GM19467 (cell line): ENCODE data around the gene AOC3.
"Not testable (repeated sequence)": the region's sequence is repeated elsewhere in the genome, so short reads cannot be mapped to it uniquely, and the experiment has no call there.

Experiments
- ATAC-seq: cut with Tn5 transposase; IDR thresholded peaks from one replicate; pipeline ENCODE4 v1.9.1; 2021; ENCODE audit warnings: mild to moderate bottlenecking, moderate library complexity; ENCODE audit not compliant: unreplicated experiment

AOC3 gene

DNA sequence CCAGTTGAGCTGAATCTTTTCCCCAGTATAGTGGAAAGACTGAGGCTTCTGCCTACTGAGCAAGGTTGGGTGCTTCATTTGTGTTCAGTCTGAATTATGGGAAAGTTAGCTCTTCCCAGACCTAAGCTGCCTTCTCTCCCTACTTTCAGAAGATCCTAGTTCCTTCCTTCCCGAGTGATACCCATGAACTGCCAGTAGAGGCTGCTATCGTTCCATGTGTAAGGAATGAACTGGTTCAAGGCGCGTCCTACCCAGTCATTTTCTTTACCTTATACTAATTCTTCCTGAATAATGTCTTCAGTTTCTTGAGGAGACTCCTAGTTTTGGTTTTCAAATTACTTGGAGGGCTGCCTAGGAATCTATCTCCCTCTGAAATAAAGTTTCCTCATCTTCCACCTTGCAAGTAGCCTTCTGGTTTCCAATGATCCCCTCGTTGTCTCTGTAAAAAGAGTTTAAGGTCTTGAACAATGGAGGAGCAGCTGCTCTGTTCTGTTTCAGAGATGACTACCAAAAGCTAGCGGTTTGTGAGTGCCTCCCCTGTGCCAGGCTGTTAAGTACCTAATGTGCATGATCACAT, 7.6 kb upstream of the AOC3 start:
- ATAC-seq = no peak

DNA sequence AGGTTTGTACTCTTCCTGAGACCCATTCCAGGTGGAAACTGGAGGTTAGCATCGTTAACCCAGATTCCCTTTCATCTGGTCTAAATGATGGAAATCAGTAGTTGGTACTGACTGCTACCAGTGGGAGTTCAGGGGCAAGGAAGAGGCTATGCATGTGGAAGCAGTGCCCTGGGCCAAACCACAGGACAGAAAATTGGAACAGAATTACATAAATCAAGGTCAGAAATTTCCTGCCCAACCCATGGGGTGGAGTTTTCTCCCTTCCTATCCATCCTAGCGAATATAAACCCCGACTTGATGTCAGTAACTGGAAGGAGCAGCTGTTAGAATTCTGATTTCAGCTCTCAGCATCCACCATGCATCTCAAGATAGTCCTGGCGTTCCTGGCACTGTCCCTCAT, 6.7 kb upstream of the AOC3 start, which contains the start of gene AOC2:
AOC2 (plus strand) TSS at position 310 of the 400 bp plus-strand sequence; CDS start at position 357, 47 bp downstream.
- no peak for ATAC-seq

DNA sequence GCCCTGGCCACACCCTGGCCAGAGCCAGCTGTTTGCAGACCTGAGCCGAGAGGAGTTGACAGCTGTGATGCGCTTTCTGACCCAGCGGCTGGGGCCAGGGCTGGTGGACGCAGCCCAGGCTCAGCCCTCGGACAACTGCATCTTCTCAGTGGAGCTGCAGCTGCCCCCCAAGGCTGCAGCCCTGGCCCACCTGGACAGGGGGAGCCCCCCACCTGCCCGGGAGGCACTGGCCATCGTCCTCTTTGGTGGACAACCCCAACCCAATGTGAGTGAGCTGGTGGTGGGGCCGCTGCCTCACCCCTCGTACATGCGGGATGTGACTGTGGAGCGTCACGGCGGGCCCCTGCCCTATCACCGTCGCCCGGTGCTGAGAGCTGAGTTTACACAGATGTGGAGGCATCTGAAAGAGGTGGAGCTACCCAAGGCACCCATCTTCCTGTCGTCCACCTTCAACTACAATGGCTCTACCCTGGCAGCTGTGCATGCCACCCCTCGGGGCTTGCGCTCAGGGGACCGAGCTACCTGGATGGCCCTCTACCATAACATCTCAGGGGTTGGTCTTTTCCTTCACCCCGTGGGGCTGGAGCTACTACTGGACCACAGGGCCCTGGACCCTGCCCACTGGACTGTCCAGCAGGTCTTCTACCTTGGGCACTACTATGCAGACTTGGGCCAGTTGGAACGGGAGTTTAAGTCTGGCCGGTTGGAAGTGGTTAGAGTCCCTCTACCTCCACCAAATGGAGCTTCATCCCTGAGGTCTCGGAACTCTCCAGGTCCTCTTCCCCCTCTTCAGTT, 6.0 kb upstream of the AOC3 start:
- ATAC-seq = no peak

DNA sequence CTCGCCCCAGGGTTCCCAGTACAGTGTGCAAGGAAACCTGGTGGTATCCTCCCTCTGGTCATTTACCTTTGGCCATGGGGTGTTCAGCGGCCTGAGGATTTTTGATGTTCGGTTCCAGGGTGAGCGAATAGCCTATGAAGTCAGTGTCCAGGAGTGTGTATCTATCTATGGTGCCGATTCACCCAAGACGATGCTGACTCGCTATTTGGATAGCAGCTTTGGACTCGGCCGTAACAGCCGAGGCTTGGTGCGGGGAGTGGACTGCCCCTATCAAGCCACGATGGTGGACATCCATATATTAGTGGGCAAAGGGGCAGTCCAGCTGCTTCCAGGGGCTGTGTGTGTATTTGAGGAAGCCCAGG, 5.5 kb upstream of the AOC3 start:
- no peak for ATAC-seq

DNA sequence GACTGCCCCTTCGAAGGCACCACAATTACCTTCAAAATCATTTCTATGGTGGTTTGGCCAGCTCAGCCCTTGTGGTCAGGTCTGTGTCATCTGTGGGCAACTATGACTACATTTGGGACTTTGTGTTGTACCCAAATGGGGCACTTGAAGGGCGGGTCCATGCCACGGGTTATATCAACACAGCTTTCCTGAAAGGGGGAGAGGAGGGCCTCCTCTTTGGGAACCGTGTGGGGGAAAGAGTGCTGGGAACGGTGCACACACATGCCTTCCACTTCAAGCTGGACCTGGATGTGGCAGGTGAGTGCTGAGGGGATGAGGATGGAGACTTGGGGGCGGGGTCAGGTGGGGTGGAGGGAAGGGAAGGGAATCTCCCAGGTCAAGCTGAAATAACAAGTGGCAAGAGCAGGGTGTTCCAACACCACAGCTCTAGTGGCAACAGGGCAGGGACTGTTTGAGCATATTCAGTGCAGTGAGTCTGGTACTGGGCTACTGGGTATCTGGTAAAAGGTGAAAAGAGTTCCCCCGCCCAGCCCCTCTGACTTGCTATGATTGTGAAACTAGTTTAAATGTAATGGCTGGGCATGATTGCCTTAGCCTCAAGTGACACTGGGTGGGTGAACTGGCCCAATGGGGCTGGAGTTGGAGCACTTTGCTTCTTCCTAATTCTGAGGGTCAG, 4.9 kb upstream of the AOC3 start:
- ATAC-seq = no peak

DNA sequence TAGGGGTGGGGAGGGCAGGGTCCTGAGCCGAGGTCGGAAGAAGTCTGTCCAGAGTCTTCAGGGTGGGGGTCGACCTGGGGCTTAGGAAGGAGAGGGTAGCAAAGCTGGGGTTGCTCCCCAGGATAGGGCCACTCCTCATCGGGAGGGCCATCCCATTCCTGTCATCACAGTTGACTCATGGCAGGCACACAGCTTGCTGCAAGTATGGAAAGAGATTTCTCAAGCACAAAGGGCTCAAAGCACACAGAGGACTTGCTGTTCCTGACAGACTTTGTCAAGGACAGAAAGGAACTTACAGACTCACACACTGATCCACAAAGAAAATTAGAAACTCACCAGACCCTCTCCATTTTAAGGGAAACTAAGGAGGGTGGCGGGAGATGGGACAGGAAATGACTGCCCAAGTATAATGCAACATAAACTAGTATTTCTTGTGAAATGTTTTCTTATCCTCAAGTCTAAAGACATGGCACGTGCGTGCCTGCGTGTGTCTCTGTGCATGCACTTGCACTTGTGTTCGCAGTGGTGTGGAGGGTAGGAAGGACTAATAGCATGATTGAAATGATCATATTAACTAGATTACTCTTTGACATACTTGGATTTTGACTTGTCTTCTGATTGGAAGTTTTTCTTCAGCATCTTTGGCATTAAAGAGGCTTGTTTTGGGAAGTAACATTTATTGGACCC, 4.3 kb upstream of the AOC3 start:
- ATAC-seq = no peak

DNA sequence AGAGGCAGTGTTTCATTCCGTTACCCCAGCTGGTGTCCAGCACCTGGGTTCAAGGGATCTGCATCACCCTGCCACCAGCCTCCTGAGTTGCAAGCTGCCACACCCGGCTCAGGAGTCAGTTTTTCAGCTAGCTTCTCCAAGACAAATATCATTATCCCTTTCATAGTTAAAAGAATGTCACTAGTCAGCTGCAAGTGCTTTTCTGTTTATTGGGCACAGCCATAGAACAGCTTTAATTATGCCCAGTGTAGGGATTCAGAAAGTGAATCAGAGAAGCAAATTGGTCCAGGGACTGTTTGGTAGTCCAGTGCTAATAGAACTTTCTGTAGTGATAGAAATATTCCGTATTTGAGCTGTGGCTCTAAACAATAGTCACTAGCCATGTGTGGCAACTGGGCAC, 2.9 kb upstream of the AOC3 start:
- no peak for ATAC-seq

DNA sequence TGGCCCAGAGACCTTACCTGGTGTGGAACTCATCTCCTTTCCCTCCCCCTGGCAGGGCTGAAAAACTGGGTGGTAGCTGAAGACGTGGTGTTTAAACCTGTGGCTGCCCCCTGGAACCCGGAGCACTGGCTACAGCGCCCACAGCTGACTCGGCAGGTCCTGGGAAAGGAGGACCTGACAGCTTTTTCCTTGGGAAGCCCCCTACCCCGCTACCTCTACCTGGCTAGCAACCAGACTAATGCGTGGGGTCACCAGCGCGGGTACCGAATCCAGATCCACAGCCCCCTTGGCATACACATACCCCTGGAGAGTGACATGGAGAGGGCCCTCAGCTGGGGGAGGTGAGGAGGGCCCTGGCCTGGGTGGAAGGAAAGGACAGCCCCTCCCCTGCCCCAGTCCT, 2.0 kb upstream of the AOC3 start:
- ATAC-seq = no peak

DNA sequence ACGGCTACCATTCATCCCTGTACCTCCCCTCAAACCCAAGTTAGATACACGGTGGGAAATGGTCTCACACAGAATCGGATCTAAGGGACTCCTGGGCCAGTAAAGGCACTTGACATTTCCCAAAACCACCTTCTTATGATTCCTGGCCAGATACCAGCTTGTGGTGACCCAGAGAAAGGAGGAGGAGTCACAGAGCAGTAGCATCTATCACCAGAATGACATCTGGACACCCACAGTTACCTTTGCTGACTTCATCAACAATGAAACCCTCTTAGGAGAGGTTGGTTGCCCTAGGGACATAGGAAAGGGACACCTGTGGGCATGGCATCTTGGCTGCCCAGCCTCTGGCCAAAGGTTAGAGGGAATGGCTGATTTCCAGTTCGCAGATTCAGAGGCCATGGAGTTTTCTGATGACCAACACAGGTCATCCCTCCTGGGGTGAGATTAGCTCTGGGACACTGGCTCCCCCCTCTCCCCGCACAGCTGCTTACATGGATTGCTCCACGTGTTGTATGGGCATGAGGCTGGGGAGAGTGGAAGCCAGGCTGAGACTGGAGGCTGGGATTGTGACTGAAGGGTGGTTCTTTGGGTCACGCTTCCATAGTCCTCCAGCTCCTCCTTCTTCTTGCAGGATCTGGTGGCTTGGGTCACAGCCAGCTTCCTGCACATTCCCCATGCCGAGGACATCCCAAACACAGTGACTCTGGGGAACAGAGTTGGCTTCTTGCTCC, 1.4 kb upstream of the AOC3 start:
- ATAC-seq = no peak

DNA sequence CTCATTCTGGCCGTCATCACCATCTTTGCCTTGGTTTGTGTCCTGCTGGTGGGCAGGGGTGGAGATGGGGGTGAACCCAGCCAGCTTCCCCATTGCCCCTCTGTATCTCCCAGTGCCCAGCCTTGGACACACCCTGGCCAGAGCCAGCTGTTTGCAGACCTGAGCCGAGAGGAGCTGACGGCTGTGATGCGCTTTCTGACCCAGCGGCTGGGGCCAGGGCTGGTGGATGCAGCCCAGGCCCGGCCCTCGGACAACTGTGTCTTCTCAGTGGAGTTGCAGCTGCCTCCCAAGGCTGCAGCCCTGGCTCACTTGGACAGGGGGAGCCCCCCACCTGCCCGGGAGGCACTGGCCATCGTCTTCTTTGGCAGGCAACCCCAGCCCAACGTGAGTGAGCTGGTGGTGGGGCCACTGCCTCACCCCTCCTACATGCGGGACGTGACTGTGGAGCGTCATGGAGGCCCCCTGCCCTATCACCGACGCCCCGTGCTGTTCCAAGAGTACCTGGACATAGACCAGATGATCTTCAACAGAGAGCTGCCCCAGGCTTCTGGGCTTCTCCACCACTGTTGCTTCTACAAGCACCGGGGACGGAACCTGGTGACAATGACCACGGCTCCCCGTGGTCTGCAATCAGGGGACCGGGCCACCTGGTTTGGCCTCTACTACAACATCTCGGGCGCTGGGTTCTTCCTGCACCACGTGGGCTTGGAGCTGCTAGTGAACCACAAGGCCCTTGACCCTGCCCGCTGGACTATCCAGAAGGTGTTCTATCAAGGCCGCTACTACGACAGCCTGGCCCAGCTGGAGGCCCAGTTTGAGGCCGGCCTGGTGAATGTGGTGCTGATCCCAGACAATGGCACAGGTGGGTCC, 607 bp downstream of the AOC3 start:
- ATAC-seq = not testable (repeated sequence)

DNA sequence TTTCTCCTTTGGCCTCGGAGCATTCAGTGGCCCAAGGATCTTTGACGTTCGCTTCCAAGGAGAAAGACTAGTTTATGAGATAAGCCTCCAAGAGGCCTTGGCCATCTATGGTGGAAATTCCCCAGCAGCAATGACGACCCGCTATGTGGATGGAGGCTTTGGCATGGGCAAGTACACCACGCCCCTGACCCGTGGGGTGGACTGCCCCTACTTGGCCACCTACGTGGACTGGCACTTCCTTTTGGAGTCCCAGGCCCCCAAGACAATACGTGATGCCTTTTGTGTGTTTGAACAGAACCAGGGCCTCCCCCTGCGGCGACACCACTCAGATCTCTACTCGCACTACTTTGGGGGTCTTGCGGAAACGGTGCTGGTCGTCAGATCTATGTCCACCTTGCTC, 1.4 kb downstream of the AOC3 start:
- no peak for ATAC-seq

DNA sequence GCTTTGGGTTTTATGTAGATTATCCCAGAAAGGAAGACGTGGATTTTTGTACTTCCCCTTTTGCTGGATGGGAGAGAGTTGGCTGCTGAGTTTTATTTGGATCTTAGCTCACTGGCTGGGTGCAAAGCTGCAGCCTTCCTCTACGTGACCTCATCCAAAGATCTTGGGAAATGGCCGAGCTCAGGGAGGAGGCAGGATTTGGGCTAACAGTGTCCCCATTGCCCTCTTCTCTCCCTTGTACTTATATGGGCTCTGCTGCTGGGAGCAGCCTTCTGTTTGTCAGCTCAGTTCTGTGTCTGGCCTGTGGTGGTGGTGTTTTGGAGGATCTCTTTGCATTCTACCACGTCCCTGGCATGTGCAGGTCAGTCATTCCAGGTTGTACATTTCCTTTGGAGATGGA, 2.0 kb downstream of the AOC3 start:
- ATAC-seq = no peak

DNA sequence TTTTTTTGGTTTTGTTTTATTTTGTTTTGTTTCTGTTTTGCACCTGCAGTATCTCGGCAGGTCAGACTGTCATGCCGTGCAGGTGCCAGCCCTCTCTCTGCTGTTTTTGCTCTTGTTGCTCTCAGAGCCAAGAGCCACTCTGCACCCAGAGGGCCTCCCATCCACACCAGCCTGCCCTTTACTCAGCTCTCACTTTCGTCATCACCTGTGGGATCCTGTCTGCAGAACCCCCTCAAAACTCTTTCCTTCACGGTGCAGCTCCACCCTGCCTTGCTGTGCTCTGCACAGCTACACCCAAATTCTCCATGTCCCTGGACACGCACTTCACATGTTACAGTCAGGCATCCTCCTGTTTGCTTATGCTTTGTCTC, 2.6 kb downstream of the AOC3 start:
- no peak for ATAC-seq

DNA sequence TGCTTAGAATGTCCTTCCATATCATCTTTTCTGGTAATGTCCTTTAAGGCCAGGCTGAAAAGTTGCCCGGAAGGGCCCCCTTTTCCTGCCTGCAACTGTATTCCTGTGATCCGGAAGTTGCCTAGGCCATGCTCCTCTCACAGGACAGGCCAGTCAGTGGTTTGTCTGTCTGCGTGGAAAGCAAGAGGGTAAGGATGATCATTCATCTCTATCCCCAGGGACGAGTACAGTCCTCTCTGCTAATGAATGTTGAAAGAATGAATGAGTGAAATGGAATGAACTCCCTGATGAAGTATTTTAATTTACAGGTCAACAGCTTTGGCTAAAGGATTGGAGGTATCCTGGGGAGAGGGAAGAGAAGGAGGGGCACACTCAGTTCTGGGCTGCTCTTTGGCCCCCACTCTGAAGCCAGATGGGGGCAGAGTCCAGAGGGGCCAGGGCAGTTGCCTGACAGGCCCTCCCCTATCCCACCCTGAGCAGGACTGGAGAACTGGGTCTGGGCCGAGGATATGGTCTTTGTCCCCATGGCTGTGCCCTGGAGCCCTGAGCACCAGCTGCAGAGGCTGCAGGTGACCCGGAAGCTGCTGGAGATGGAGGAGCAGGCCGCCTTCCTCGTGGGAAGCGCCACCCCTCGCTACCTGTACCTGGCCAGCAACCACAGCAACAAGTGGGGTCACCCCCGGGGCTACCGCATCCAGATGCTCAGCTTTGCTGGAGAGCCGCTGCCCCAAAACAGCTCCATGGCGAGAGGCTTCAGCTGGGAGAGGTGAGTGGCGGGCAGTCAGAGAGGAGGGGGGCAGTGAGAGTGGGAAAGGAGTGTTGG, 3.2 kb downstream of the AOC3 start:
- no peak for ATAC-seq

DNA sequence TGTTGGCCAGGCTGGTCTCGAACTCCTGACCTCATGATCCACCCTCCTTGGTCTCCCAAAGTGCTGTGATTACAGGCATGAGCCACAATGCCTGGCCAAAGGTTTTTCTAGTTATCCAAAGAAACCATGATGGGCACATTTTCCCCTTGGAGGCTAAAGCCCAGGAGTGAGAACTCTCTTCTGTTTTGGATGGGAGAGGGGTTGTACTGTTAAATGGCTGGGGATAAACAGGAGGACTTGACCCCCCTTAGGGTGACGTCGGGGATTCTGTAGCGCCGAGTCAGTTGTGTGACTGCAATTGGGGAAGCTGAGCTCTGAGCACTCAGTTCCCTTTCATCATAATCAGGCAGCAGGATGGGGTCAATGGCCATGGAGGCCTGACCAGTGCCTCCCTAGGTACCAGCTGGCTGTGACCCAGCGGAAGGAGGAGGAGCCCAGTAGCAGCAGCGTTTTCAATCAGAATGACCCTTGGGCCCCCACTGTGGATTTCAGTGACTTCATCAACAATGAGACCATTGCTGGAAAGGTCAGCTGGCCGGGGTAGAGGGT, 4.1 kb downstream of the AOC3 start:
- no peak for ATAC-seq

DNA sequence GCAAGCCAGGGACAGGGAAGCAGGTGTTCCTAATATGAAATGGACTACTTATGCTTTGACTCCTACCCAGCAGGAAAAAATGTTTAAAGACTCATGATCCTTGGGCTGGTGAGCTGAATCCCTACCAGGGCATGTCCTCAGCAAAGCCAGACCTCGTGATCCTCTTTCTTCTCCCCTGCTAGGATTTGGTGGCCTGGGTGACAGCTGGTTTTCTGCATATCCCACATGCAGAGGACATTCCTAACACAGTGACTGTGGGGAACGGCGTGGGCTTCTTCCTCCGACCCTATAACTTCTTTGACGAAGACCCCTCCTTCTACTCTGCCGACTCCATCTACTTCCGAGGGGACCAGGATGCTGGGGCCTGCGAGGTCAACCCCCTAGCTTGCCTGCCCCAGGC, 5.1 kb downstream of the AOC3 start:
- not testable (repeated sequence) for ATAC-seq

DNA sequence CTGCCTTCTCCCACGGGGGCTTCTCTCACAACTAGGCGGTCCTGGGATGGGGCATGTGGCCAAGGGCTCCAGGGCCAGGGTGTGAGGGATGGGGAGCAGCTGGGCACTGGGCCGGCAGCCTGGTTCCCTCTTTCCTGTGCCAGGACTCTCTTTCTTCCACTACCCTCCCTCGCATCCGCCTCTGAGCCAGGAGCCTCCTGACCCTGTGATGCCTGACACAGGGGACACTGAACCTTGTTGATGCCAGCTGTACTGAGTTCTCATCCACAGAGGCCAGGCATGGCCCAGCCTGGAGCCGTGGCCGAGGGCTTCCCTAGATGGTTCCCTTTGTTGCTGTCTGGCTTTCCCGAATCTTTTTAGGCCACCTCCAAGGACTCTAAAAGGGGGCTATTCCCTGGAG, 5.5 kb downstream of the AOC3 start:
- not testable (repeated sequence) for ATAC-seq

DNA sequence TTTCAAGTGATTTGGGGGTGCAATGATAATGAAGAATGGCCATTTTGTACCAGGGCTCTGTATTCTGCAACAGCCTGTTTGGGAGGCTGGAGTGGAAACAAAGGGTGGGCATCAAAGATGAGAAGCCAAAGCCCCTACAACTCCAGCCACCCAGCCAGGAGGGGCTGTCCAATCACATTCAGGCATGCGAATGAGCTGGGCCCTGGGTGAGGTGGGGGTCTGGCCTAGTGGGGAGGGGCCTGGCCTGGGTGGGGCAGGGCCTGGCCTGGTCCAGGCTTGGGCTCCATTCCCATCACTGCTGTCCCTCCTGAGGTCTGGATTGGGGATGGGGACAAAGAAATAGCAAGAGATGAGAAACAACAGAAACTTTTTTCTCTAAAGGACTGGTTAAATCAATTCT, 6.4 kb downstream of the AOC3 start:
- no peak for ATAC-seq

DNA sequence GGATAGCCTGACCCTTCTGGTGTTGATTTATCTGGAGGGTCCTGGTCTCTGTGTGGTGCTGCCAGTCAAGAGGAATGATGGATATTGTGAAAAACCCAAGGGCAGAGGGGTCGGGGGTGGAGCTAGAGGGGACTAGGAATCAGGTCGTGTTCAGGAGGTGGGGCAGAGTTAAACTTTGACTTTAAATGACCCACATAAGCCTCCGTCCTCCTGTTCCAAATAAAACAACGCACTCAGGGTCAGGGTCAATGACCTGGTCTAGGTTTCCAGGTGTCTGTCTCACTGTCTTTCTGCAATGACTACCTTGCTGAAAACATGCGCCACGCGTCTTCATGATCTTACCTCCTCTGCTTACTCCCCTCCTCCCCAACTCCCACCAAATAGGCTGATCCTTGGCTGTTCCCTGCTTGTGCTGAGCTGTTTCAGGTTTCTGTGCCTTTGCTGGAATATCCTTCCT, 14.7 kb downstream of the AOC3 start:
- ATAC-seq = no peak
